NCI-H510A treated with DMSO at 0.1 percent for 48 hours (cell line): ENCODE measurements around the gene CTDSP1.

Experiments used
- DNase-seq: peaks from one replicate; lab custom pipeline; 2025; lab: John Stamatoyannopoulos, UW

The CTDSP1 gene

GRCh38 chr2:218400167-218400929 is 680 bp downstream of the CTDSP1 start:
- no peak for DNase-seq

- DNase-seq: no peak
These were observed 1.5 kb downstream of the CTDSP1 start for GRCh38 chr2:218400930-218401881.

- DNase-seq: no peak
These were observed 2.2 kb downstream of the CTDSP1 start for GRCh38 chr2:218401890-218402289.

GRCh38 chr2:218402491-218402901 is 2.8 kb downstream of the CTDSP1 start:
- DNase-seq: no peak

GRCh38 chr2:218402911-218403411 is 3.3 kb downstream of the CTDSP1 start:
- no peak for DNase-seq

GRCh38 chr2:218403810-218404209 is 4.1 kb downstream of the CTDSP1 start:
- DNase-seq: no peak

- DNase-seq: no peak
These were observed 4.8 kb downstream of the CTDSP1 start for GRCh38 chr2:218404351-218405085.

GRCh38 chr2:218405086-218405745 is 5.5 kb downstream of the CTDSP1 start:
- DNase-seq: no peak

GRCh38 chr2:218405746-218406208 is 6.1 kb downstream of the CTDSP1 start:
- DNase-seq: no peak

GRCh38 chr2:218406209-218406948 is 6.7 kb downstream of the CTDSP1 start:
- peak; percentile 97 for DNase-seq

- peak; percentile 71 for DNase-seq
These were observed 7.4 kb downstream of the CTDSP1 start for GRCh38 chr2:218406949-218407618.

GRCh38 chr2:218407717-218408116 is 8.0 kb downstream of the CTDSP1 start:
- DNase-seq: no peak

- DNase-seq: no peak
These were observed 18.7 kb downstream of the CTDSP1 start for GRCh38 chr2:218418321-218418716.

GRCh38 chr2:218418717-218419458 is 19.2 kb downstream of the CTDSP1 start, which contains the start of gene VIL1:
TSS of gene VIL1 (plus strand) at chr2:218419123. CDS start at chr2:218423779, 4,656 bp downstream.
- DNase-seq: peak; percentile 86

- no peak for DNase-seq
These were observed 20.1 kb downstream of the CTDSP1 start for GRCh38 chr2:218419630-218420216.

GRCh38 chr2:218421027-218421426 is 21.4 kb downstream of the CTDSP1 start:
- no peak for DNase-seq

- no peak for DNase-seq
These were observed 22.9 kb downstream of the CTDSP1 start for GRCh38 chr2:218422403-218423086.

- no peak for DNase-seq
These were observed 23.9 kb downstream of the CTDSP1 start for GRCh38 chr2:218423584-218423983.
